Neural cell (in vitro differentiated cells): Measurements from ENCODE around the gene HGF. TPM values are rescaled to one million over a fixed set of nuclear protein-coding genes. Genes with fewer than 3 reads are reported as not detected.

Source experiments
- H2AFZ ChIP-seq: fragments of 200-600, 300-800 bp; sonication (generic), shearing (Covaris generic); 2 replicates; pipeline ENCODE4 v1.6.0; 2014; ENCODE audit warnings: low read depth, mild to moderate bottlenecking, antibody characterized with exemption, low read length, moderate library complexity
- H3F3A ChIP-seq: fragments of 200-600 bp; shearing (Covaris generic); 2 replicates; pipeline ENCODE4 v1.6.1; 2016; ENCODE audit warnings: mild to moderate bottlenecking, moderate library complexity, mixed read lengths, antibody characterized with exemption, low read length; ENCODE audit not compliant: insufficient read depth, poor library complexity, severe bottlenecking
- H3K27ac ChIP-seq: fragments of 200-600, 300-800 bp; sonication (generic), shearing (Covaris generic); 2 replicates; pipeline ENCODE4 v1.5.1; 2014; ENCODE audit warnings: mild to moderate bottlenecking, low read length, moderate library complexity
- H3K27me3 ChIP-seq: fragments of 300-800, 200-600 bp; sonication (generic), shearing (Covaris generic); 2 replicates; pipeline ENCODE4 v1.6.0; 2014; ENCODE audit warnings: mild to moderate bottlenecking, low read depth, low read length, moderate library complexity; ENCODE audit not compliant: insufficient read depth
- H3K36me3 ChIP-seq: fragments of 300-800, 200-600 bp; sonication (generic), shearing (Covaris generic); 2 replicates; pipeline ENCODE4 v1.5.1; 2014; ENCODE audit warnings: mild to moderate bottlenecking, antibody characterized with exemption, low read length, moderate library complexity; ENCODE audit not compliant: insufficient read depth
- H3K4me2 ChIP-seq: fragments of 300-800, 200-600 bp; sonication (generic), shearing (Covaris generic); 2 replicates; pipeline ENCODE4 v1.6.0; 2014; ENCODE audit warnings: mild to moderate bottlenecking, low read length
- H3K4me3 ChIP-seq: fragments of 300-800, 200-600 bp; sonication (generic), shearing (Covaris generic); 2 replicates; pipeline ENCODE4 v1.5.1; 2014; ENCODE audit warnings: mild to moderate bottlenecking, low read length, moderate library complexity
- H3K79me2 ChIP-seq: fragments of 200-600 bp; shearing (Covaris generic); replicated peaks from 2 replicates; pipeline ENCODE4 v1.6.0; 2014; ENCODE audit warnings: mild to moderate bottlenecking, low read length, moderate library complexity; ENCODE audit not compliant: insufficient read depth
- H3K9ac ChIP-seq: fragments of 300-800, 200-600 bp; sonication (generic), shearing (Covaris generic); 2 replicates; pipeline ENCODE4 v1.6.1; 2016; ENCODE audit warnings: mild to moderate bottlenecking, low read length, mixed read lengths
- H3K9me2 ChIP-seq: fragments of 200-600 bp; shearing (Covaris generic); 2 replicates; pipeline ENCODE4 v1.6.1; 2016; ENCODE audit warnings: mild to moderate bottlenecking, low read length, mixed read lengths; ENCODE audit not compliant: insufficient read depth
- H3K9me3 ChIP-seq: fragments of 200-600, 300-800 bp; sonication (generic), shearing (Covaris generic); 2 replicates; pipeline ENCODE4 v1.6.1; 2016; ENCODE audit warnings: mild to moderate bottlenecking, mixed run types, low read length, moderate library complexity, mixed read lengths
- H4K20me1 ChIP-seq: fragments of 200-600 bp; shearing (Covaris generic); 2 replicates; pipeline ENCODE4 v1.6.1; 2016; ENCODE audit warnings: mild to moderate bottlenecking, mixed run types; ENCODE audit not compliant: insufficient read depth
- EP300 ChIP-seq: fragments of 450-650 bp; conservative IDR thresholded peaks from 2 replicates; pipeline ENCODE4 v1.6.1; 2014; ENCODE audit warnings: antibody characterized with exemption, mild to moderate bottlenecking, moderate library complexity; ENCODE audit not compliant: poor library complexity, severe bottlenecking
- EZH2 ChIP-seq: fragments of 200-600, 300-800 bp; shearing (Covaris generic), sonication (generic); IDR thresholded peaks from 2 replicates; pipeline ENCODE4 v1.6.1; 2014; ENCODE audit warnings: antibody characterized with exemption, low read length, borderline replicate concordance, mild to moderate bottlenecking; ENCODE audit not compliant: insufficient read depth, poor library complexity, severe bottlenecking
- MXI1 ChIP-seq: fragments of 450-650 bp; conservative IDR thresholded peaks from 2 replicates; pipeline ENCODE4 v1.6.1; 2014; ENCODE audit warnings: antibody characterized with exemption, mild to moderate bottlenecking; ENCODE audit not compliant: poor library complexity, severe bottlenecking
- POLR2AphosphoS5 ChIP-seq: IDR thresholded peaks from 2 replicates; pipeline ENCODE4 v1.6.1; 2012
- RAD21 ChIP-seq: fragments of 450-650 bp; conservative IDR thresholded peaks from 2 replicates; pipeline ENCODE4 v1.6.1; 2014; ENCODE audit warnings: antibody characterized with exemption, mild to moderate bottlenecking, moderate library complexity
- SMC3 ChIP-seq: fragments of 450-650 bp; conservative IDR thresholded peaks from 2 replicates; pipeline ENCODE4 v1.6.1; 2014; ENCODE audit warnings: antibody characterized with exemption, mild to moderate bottlenecking, moderate library complexity; ENCODE audit not compliant: poor library complexity
- TAF1 ChIP-seq: IDR thresholded peaks from 2 replicates; pipeline ENCODE4 v1.6.1; 2012; ENCODE audit warnings: low read depth
- polyA plus RNA-seq: library from polyadenylated mRNA; depleted of rRNA; stranded (reverse); fragments of >200 nt; gene quantifications from 2 replicates; pipeline ENCODE4 v1.2.3, GENCODE V29; 2014
- TF ChIP-seq, protein P1 (sequence below): IDR thresholded peaks from 2 replicates; pipeline ENCODE4 v1.6.1; 2012; ENCODE audit warnings: borderline replicate concordance
- TF ChIP-seq, protein P2 (sequence below): fragments of 450-650 bp; IDR thresholded peaks from 2 replicates; pipeline ENCODE4 v1.5.1; 2014; ENCODE audit warnings: antibody characterized with exemption, mild to moderate bottlenecking, moderate library complexity; ENCODE audit not compliant: poor library complexity, severe bottlenecking

The HGF gene
- polyA plus RNA-seq, 1 donor from 2014 or later, result not detected

DNA sequence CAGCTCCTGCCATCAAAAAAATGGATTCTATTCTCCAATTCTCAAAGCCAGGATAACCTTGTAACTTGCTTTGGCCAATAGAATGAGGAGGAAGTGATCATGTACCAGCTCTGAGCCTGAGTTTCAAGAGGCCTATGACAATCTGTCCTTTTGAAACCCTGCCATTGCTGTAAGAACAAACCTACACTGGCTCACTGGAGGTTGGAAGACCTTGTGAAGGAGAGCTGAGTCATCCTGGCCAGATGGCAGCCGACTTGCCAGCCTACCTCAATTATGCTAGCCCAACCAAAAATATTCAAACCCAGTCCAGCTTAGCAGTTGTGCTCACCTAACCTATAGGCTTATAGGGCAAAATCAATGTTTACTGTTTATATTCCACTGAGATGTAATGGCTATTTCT is 93.0 kb downstream of the HGF start:
- H3K4me2 ChIP-seq, result no peak overlapping the region
- no peaks in the 10 kb centered on the region for H3K9me3 ChIP-seq
- H2AFZ ChIP-seq, result no peak overlapping the region
- H3K36me3 ChIP-seq, result no peaks in the 10 kb centered on the region
- H3K9ac ChIP-seq, result no peak overlapping the region
- no peaks in the 10 kb centered on the region for H3K79me2 ChIP-seq
- no peaks in the 10 kb centered on the region for H3F3A ChIP-seq
- no peaks in the 10 kb centered on the region for H4K20me1 ChIP-seq
- H3K9me2 ChIP-seq, result no peaks in the 10 kb centered on the region
- no peak overlapping the region for H3K27ac ChIP-seq
- TF ChIP-seq MXI1, result no peak
- no peak for TF ChIP-seq TAF1
- TF ChIP-seq POLR2AphosphoS5, result no peak
- TF ChIP-seq, protein P1, sequence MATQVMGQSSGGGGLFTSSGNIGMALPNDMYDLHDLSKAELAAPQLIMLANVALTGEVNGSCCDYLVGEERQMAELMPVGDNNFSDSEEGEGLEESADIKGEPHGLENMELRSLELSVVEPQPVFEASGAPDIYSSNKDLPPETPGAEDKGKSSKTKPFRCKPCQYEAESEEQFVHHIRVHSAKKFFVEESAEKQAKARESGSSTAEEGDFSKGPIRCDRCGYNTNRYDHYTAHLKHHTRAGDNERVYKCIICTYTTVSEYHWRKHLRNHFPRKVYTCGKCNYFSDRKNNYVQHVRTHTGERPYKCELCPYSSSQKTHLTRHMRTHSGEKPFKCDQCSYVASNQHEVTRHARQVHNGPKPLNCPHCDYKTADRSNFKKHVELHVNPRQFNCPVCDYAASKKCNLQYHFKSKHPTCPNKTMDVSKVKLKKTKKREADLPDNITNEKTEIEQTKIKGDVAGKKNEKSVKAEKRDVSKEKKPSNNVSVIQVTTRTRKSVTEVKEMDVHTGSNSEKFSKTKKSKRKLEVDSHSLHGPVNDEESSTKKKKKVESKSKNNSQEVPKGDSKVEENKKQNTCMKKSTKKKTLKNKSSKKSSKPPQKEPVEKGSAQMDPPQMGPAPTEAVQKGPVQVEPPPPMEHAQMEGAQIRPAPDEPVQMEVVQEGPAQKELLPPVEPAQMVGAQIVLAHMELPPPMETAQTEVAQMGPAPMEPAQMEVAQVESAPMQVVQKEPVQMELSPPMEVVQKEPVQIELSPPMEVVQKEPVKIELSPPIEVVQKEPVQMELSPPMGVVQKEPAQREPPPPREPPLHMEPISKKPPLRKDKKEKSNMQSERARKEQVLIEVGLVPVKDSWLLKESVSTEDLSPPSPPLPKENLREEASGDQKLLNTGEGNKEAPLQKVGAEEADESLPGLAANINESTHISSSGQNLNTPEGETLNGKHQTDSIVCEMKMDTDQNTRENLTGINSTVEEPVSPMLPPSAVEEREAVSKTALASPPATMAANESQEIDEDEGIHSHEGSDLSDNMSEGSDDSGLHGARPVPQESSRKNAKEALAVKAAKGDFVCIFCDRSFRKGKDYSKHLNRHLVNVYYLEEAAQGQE, result no peak
- TF ChIP-seq EZH2, result no peak
- TF ChIP-seq, protein P2, sequence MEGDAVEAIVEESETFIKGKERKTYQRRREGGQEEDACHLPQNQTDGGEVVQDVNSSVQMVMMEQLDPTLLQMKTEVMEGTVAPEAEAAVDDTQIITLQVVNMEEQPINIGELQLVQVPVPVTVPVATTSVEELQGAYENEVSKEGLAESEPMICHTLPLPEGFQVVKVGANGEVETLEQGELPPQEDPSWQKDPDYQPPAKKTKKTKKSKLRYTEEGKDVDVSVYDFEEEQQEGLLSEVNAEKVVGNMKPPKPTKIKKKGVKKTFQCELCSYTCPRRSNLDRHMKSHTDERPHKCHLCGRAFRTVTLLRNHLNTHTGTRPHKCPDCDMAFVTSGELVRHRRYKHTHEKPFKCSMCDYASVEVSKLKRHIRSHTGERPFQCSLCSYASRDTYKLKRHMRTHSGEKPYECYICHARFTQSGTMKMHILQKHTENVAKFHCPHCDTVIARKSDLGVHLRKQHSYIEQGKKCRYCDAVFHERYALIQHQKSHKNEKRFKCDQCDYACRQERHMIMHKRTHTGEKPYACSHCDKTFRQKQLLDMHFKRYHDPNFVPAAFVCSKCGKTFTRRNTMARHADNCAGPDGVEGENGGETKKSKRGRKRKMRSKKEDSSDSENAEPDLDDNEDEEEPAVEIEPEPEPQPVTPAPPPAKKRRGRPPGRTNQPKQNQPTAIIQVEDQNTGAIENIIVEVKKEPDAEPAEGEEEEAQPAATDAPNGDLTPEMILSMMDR, result no peak
- TF ChIP-seq EP300, result no peak
- no peak for TF ChIP-seq SMC3
- TF ChIP-seq RAD21, result no peak
- H3K27me3 ChIP-seq, result no peaks in the 10 kb centered on the region
- H3K4me3 ChIP-seq, result no peak overlapping the region

DNA sequence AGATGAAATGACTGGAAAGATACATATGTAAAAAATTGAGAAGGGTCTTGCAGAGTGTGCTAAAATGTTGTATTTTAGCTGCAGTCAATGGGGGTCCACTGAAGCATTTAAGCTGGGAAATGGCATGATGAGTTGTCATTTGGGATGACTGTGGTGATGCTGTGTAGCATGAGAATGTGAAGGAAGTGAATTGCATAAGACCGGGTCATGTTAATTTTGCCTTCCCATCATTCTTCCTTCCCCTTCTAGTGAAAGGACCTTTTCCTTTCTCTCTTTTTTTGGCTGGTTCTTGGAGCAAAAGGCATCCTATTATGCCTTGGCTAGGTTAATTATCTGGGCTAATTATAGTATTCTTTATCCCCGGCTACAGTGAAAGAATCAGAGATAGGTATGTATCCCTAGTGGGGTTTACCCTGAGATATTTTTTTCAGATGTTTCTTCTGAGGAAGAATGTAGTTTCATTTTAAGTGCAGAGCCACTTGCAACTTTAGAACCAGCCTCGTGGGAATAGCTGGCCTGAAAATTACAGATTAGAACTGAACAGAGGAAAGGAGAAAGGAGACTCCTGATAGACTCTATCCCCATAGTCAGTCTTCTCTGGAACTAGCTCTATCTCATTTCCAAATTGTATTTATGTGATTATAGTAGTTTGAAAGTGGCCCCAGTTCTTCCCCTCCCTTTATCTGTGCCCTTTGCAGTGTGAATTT is 93.6 kb downstream of the HGF start:
- H3K4me2 ChIP-seq, result no peak overlapping the region
- no peak overlapping the region for H3K27ac ChIP-seq
- H3K9ac ChIP-seq, result no peak overlapping the region
- H3K9me3 ChIP-seq, result no peaks in the 10 kb centered on the region
- no peaks in the 10 kb centered on the region for H3K9me2 ChIP-seq
- H3K27me3 ChIP-seq, result no peaks in the 10 kb centered on the region
- no peaks in the 10 kb centered on the region for H3K36me3 ChIP-seq
- no peaks in the 10 kb centered on the region for H4K20me1 ChIP-seq
- TF ChIP-seq TAF1, result no peak
- TF ChIP-seq, protein P2, result no peak
- TF ChIP-seq MXI1, result no peak
- TF ChIP-seq, protein P1, result no peak
- no peak for TF ChIP-seq EP300
- TF ChIP-seq SMC3, result no peak
- no peak overlapping the region for H3K4me3 ChIP-seq
- H3F3A ChIP-seq, result no peaks in the 10 kb centered on the region
- no peak overlapping the region for H2AFZ ChIP-seq
- H3K79me2 ChIP-seq, result no peaks in the 10 kb centered on the region
